GM12878 (cell line): Measurements from ENCODE around the gene LMTK3. TPM values are rescaled to one million over a fixed set of nuclear protein-coding genes. Genes with fewer than 3 reads are reported as not detected.

Experiments
- ATF3 ChIP-seq: IDR thresholded peaks from 2 replicates; pipeline ENCODE4 v1.6.1; 2011; ENCODE audit warnings: low read depth, mild to moderate bottlenecking, low read length, moderate library complexity, borderline replicate concordance; ENCODE audit errors: extremely low read depth
- CEBPB ChIP-seq, 2 experiments: fragments of 150-350 bp in 1 of 2; IDR thresholded peaks; 2 replicates each; pipeline ENCODE4 v1.6.1; 2012 to 2014; ENCODE audit warnings: low read depth in 2 of 2, low read length in 2 of 2, borderline replicate concordance in 1 of 2, inconsistent platforms in 1 of 2
- GABPA ChIP-seq: IDR thresholded peaks from 2 replicates; pipeline ENCODE4 v1.6.1; 2014; ENCODE audit warnings: antibody characterized with exemption, low read depth, mild to moderate bottlenecking, inconsistent platforms
- RAD21 ChIP-seq: IDR thresholded peaks from 2 replicates; pipeline ENCODE4 v1.6.1; 2011; ENCODE audit warnings: mild to moderate bottlenecking, low read depth, low read length, moderate library complexity; ENCODE audit not compliant: insufficient read depth
- ZBED1 ChIP-seq: IDR thresholded peaks from 2 replicates; pipeline ENCODE4 v1.6.1; 2016; ENCODE audit warnings: borderline replicate concordance
- ZBTB11 ChIP-seq: fragments of 450-650 bp; formaldehyde crosslinking; IDR thresholded peaks from 2 replicates; pipeline ENCODE4 v1.5.0; 2022; ENCODE audit warnings: mild to moderate bottlenecking, missing genetic modification characterization
- ZNF592 ChIP-seq: fragments of 450-650 bp; IDR thresholded peaks from 2 replicates; pipeline ENCODE4 v1.6.1; 2017; ENCODE audit warnings: mild to moderate bottlenecking, moderate library complexity
- polyA plus RNA-seq, 11 experiments: library from polyadenylated mRNA; depleted of rRNA in 4 of 11; unstranded in 6 of 11; stranded (reverse) in 5 of 11; fragments of >200 nt; fragmentation: Nextera tagmentation in 4 of 11; fragmentation: Illumina TruSeq in 1 of 11; extraction: Ambion mirVana in 4 of 11; extraction: Trizol in 1 of 11; gene quantifications; 1 replicate in 1 of 11; 2 replicates in 10 of 11; pipeline versions ENCODE4 v1.2.1 to v1.2.3, GENCODE V29; 2011 to 2016; ENCODE audit warnings: inconsistent platforms in 2 of 11, missing spikeins in 2 of 11, low read depth in 1 of 11
- total RNA-seq, 4 experiments: library from RNA; depleted of rRNA in 3 of 4; stranded (reverse); fragments of >200 nt in 3 of 4; fragmentation: Illumina TruSeq in 1 of 4; extraction: Trizol in 1 of 4; gene quantifications; 2 replicates each; pipeline versions ENCODE4 v1.2.1 to v1.2.3, GENCODE V29; 2013 to 2021

LMTK3 gene
- total and polyA plus RNA-seq, 10 of the 15 experiments (the other 5 are each of a cell fraction or from before 2014, with no cell fraction given) = under 0.01 to 0.28 (median 0.04) TPM; not detected in 3

- TF ChIP-seq ZBTB11 = no peak
- no peak for TF ChIP-seq GABPA
- TF ChIP-seq ZBED1 = no peak
- no peak for TF ChIP-seq RAD21
- no peak for TF ChIP-seq CEBPB (IDR thresholded peaks at IDR 0.05; ENCODE audit: borderline replicate concordance in 1 of 2, low read depth in 2 of 2, low read length in 2 of 2)
- TF ChIP-seq ATF3 = no peak
- TF ChIP-seq ZNF592 = no peak
These were observed 37.5 kb downstream of the LMTK3 start (continued) for GRCh38 chr19:48474084-48474592.
